GM21825 (cell line): ENCODE results near the gene MFAP3L.
"Not testable (repeated sequence)": the region's sequence is repeated elsewhere in the genome, so short reads cannot be mapped to it uniquely, and the experiment has no call there.

Experiments used
- ATAC-seq: cut with Tn5 transposase; IDR thresholded peaks from one replicate; pipeline ENCODE4 v1.9.1; 2021; ENCODE audit warnings: mild to moderate bottlenecking, moderate library complexity; ENCODE audit not compliant: unreplicated experiment

The MFAP3L gene

DNA sequence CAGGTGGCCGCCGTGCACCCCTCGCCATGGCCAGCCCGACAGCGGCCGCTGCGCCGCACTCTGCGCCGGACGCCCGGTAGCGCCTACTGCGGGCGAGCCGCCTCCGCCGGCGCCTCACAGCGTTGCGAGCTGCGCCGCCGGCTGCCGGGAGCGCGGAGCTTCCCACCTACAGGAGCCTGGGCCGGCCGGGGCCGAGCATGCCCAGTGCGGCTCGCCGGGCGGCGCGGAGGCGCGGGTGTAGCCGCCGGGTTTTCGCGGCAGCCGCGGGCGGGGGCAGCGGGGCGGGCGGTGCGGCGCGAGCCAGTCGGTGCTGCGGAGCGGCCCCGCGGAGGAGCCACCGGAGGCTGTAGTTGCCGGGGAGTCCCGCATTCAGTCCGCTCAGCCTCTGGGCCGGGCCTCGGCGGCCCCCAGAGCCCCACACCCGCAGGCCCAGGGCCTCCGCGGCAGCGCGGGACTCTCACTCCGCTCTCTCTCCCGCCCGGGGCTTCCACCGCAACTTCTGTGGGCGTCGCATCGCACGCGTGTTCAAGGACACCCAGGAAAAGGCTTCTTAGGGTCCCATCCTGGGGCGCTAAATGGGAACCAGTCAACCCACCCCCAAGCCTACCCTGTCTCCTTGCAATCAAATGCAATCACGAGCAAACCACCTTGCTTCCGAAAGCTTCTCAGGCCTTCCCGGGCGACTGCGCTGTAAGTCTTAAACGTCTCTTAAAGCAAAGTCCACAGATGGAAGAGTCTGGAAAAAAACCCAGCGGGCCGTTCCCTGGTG, at the start of gene MFAP3L:
Gene MFAP3L, minus strand, starts transcription at position 143 of the 769 bp plus-strand sequence. CDS start 20,518 bp downstream, outside the sequence.
- peak; percentile 87 for ATAC-seq

DNA sequence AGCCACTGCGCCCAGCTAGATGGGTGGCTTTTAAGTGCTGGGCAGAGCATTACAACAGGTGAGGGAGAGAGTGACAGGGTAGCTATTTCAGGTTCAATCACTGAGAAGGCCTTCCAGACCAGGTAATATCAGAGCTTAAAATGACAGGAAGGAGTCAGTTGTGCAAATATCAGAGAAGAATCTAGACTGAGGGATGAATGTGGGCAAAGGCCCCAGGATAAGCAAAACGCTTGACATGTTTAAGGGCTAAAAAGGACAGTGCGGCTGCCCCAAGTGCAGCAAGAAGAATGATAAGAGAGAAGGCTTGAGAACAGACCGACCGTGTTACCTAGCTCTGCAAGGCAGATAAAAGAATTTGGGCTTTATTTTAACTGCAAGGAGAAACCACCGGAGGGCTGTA, 45.0 kb upstream of the MFAP3L start:
- ATAC-seq = no peak

GRCh38 chr4:170068438-170069128, 42.4 kb upstream of the MFAP3L start:
- ATAC-seq = no peak

GRCh38 chr4:170059421-170059820, 33.2 kb upstream of the MFAP3L start:
- no peak for ATAC-seq

DNA sequence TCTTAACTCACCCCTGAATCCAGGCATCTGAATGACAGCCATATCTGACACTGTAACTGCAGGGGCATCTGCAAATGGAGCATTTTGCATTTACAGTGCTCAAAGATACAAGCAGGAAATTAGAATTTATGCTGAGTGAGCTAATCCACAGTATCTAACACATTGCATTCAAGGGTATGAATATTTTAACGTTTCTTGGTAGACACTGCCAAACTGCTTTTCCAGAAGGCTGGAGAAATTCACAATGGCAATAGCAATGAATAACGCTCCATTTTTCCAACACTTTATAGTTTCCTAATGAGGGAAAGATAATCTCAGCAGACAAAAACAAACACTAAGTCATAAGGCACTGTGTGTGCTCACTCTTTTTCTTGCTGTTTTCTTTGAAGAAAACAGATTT, 32.6 kb upstream of the MFAP3L start:
- no peak for ATAC-seq

DNA sequence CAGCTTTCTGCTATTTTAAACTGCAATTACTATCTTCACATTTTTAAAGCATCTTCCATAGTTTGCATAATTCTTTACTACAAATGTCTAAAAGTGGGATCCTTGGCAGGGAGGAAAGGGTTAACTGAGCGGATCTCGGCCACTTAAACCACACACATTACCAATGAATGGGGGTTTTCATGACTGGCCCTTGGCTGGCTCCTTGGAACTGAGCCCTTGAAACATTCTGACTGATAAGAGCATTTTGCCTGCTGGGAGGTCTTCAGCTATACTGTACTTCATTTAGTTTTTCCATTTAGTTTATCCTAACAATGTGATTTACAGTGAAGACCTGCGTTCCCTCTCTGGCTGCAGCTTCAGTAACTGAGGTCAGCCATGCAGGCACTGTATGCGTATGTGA, 31.7 kb upstream of the MFAP3L start:
- ATAC-seq = no peak

DNA sequence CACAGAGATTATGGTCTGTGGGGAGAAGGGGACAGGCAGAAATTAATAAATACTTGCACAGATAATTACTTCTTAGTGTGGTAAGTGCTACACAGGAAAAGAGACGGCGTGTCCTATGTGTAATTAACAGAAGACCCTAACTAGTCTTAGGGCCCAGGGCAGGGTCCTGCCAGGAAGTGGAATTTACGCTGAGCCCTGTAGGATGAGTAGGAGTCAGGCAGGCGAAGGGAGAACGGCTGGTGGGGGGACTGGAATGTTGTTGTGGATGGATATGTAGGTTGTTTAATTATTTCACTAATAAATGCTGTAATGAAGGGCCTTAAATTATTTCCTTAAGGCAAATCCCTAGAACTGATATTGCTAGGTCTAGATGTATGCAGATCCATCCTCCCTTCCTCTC, 26.7 kb upstream of the MFAP3L start:
- ATAC-seq = no peak

GRCh38 chr4:170051402-170051801, 25.2 kb upstream of the MFAP3L start:
- ATAC-seq = no peak

DNA sequence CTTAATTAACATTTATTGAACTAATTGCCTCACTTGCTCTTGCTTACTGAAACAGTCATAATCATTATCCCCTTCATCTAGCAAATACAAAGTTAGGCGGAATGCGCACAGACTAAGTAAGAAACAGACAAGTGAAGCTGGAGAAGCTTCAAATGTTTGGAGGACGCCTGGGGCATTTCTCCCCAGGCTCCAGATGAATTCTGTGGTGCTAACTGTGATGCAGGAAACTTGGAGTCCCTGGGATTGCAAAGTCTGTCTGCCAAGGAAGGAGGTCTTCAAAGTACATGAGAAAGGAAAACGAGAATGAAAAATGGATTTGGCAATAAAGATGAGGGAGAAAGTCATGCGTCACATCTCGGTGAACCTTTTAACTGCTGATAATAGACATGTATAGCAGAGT, 23.6 kb upstream of the MFAP3L start:
- ATAC-seq = no peak

DNA sequence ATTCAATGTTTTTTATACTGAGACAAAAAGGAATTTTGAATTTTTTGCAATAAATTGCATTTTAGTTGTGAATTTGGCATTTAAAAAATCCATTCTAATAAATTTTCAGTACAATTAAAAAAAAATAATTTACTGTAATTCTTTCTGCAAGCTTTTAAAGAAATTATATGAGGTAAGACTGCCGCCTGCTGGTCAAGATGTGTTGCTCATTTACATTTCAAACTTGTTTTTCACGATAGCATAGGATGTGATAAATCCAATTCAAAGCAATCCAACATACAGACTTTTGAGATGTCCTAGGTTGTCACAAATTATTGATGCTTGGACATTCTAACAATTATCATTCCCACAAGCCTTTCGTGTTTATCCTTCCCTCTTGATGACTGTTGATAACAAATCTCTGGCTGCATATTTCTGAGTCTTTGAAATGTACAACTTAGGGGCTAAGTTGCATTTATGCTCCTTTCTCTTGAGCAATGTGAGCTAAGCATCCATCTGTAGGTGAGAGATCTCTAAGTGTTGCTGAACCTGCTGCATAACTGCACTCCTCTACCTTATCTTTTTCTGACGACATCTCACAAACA, 21.7 kb upstream of the MFAP3L start:
- ATAC-seq = no peak

GRCh38 chr4:170046156-170046555, 20.0 kb upstream of the MFAP3L start:
- ATAC-seq = not testable (repeated sequence)

DNA sequence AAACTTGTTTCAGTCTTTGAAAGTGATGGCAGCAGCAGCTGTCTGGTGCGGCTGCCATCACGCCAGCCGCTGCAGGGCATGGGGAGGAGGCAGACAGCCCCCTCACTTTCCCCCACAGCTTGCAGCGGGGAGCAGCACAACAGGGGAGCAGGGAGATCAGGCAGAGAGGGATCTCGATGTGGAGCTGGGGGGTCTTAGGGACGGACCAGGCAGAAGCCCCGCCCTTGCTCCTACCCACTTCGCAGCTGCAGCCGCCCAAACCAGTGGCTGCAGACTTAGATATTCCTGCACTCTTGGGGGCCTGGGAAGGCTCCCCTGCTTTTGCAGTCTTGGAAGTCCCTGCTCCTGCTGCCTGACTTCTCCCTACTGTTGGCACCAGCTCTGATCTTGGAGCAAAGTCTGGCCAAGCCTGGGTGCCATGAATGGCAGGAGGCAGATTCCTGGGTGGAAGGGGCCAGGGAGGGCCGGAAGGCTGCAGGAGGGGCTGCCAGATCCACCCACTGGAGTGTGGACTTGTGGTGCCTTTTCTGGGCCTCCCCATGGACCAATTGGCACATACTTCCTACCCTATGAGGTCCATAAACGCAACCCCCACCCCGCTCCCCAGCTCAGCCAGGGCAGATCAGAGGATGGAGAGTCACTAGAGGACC, 14.0 kb upstream of the MFAP3L start:
- no peak for ATAC-seq

- no peak for ATAC-seq
Observed at GRCh38 chr4:170038769-170039168, 12.6 kb upstream of the MFAP3L start.

DNA sequence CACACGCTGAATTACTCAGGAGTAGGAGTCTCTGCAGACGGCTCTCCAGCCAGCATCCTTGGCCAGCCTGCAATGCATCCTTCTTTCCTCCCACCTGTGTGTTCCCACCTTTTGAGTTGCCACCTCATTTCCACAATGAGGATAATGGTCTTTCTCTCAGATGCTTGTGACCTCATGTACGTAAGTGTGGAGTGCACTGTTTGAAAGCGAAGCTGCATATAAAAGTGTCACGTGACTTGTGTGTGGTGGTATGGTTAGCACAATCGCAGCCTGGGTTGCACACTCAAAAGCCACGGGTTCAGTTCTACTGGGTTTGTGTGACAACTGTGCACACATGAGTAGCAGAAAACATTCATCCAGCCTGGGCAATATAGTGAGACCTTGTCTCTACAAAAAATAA, 12.0 kb upstream of the MFAP3L start:
- no peak for ATAC-seq

DNA sequence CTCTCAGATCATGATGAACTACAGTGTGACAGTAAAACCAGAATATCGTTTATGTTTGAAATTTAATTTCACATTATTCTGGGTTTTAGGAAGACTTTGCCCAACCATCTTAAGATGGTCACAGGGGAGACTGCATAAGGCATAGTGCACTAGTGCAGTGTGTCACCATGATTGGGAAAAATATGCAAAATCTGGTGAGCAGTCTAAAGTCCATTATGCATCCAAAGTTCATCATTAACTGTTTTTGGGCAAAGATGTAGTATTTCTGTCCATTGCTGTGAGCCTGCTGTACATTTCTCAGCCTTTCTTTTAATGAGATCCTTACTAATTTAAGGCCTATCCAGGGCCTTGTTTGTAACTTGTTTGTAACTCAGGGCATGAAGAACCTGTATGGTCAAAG, 11.3 kb upstream of the MFAP3L start:
- ATAC-seq = no peak

DNA sequence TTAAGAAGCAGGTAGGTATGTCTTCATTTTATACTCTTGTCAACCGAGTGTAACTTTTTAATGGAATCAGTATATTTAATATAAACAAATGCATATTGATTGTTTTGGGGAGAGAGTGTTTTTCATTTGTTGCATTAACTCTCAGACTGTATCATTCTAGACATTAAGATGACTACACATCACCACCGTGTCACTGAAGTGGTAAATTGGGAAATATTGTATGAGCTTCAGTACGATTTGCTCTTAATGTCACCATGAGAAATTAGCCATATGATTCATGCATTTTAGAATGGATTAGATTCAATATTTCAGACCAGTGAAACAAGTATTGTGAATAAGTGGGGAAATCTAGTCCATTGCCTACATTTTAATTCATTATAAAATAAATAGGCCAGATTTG, 9.7 kb upstream of the MFAP3L start:
- ATAC-seq = no peak

DNA sequence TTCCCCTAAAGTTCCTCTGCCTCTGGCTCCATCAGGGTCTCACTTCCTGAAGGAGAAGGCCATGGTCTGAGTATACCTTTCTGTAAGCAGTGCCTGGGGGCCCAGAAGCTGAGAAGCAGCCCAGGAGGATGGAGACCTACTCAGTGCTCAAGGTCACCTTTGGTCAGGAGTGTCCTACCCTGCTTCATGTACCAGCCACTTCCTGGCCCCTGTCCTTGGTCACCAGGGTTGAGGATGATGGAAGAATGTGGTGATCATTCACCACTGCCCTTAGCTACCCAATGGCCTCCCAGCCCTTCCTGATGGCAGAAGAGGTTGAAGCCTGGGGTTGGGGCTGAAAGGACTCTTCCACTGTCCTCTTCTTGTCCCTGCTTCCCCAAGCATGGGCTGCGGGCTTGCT, 9.0 kb upstream of the MFAP3L start:
- ATAC-seq = no peak

GRCh38 chr4:170033999-170034398, 7.8 kb upstream of the MFAP3L start:
- ATAC-seq = no peak

- no peak for ATAC-seq
Observed at GRCh38 chr4:170030121-170030520, 3.9 kb upstream of the MFAP3L start.

DNA sequence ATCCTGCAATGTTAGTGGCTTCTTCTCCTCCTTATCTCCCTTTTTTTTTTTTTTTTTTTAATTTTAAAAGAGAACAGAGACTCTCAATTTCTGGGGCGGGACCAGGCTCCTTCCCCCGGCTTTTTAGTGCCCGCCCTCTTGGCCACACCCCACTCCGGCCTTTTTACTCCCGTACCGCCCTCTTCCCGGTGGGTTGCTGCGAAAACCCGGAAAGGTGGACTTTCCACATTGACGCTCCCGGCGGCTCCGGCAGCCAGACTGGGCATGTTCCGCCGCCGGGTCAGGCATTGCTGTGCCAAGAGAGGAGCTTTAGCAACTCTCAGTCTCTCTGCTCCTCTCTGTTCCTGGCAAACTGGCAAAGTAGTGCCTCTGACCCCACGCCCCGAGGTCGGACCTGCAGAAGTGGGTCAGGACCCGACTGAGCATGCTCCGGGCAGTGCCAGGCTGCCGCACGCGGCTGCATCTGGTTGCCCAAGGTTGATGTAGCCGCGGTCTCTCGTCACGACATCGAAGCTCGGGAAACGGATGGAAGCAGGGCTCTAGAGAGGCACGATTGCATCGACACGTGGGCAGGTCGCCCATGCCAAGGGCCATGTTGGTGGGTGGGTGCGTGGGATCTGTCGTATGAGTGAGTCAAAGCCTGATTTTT, 1.1 kb upstream of the MFAP3L start:
- ATAC-seq = peak; percentile 69
